ENCODE data around the gene GLMP. TPM values are rescaled to one million over a fixed set of nuclear protein-coding genes. Genes with fewer than 3 reads are reported as not detected.

Gene GLMP
- total RNA-seq, 4 donors from 2014 or later = 43.3 to 56.1 (median 49.8) TPM

- no peaks in the 10 kb centered on the region for H3K9me3 ChIP-seq
- peaks cover 9 to 10% of the 10 kb centered on the region in 2 donors for H3K4me1 ChIP-seq
- no peak for DNase-seq
- no peaks in the 10 kb centered on the region for H3K36me3 ChIP-seq
- H3K27me3 ChIP-seq = no peaks in the 10 kb centered on the region
- no peak overlapping the region for H3K27ac ChIP-seq
- no peak overlapping the region for H3K4me3 ChIP-seq (replicated peaks in 1 of 3)
- TF ChIP-seq POLR2A (IDR thresholded peaks at IDR 0.05) = no peak
- intact Hi-C loops (cut with DNase I) = no loop called here
Measured at GRCh38 chr1:156289857-156290256, 5.6 kb downstream of the GLMP start.

GRCh38 chr1:156286061-156286460, 9.4 kb downstream of the GLMP start:
- Histone ChIP-seq H3K9me3 (no peaks in the 10 kb centered on the region), H3K27ac (no peak overlapping the region), H3K36me3 (no peaks in the 10 kb centered on the region), H3K4me3 (replicated peaks in 1 of 3) (no peak overlapping the region), H3K4me1 (peaks cover 19 to 20% of the 10 kb centered on the region in 2 donors), H3K27me3 (no peaks in the 10 kb centered on the region)
- intact Hi-C loops (cut with DNase I) = no loop called here
- no peak for DNase-seq
- TF ChIP-seq CTCF (IDR thresholded peaks at IDR 0.05) (no peak), POLR2A (IDR thresholded peaks at IDR 0.05) (no peak)
- WGBS, 2 donors = 95% methylated on average over 8 of the region's 8 CpGs

- Histone ChIP-seq H3K4me3 (replicated peaks in 1 of 3) (no peak overlapping the region), H3K36me3 (no peaks in the 10 kb centered on the region), H3K27me3 (no peaks in the 10 kb centered on the region), H3K4me1 (peaks cover 16 to 21% of the 10 kb centered on the region in 2 donors), H3K9me3 (no peaks in the 10 kb centered on the region), H3K27ac (no peak overlapping the region)
- intact Hi-C loops (cut with DNase I) = no loop called here
- TF ChIP-seq POLR2A (IDR thresholded peaks at IDR 0.05) (no peak), CTCF (IDR thresholded peaks at IDR 0.05) (no peak)
- DNase-seq = no peak
- WGBS, 2 donors = 96 to 100% methylated on average over 2 to 13 of the region's 21 CpGs
Measured at GRCh38 chr1:156285437-156285836, 10.0 kb downstream of the GLMP start.

GRCh38 chr1:156284757-156285156, 10.7 kb downstream of the GLMP start:
- WGBS, 2 donors = 74 to 77% methylated on average over 4 of the region's 4 CpGs
- DNase-seq = no peak
- no peak overlapping the region for H3K4me3 ChIP-seq (replicated peaks in 1 of 3)

GRCh38 chr1:156284112-156284511, 11.4 kb downstream of the GLMP start, which contains the start of gene TMEM79:
Gene TMEM79, plus strand, starts transcription at chr1:156284325. Its CDS starts 902 bp downstream, at chr1:156285227.
- Histone ChIP-seq H3K27me3 (no peaks in the 10 kb centered on the region), H3K9me3 (no peaks in the 10 kb centered on the region), H3K4me3 (replicated peaks in 1 of 3) (peak within 1 kb of the TSS; percentile 33 to 94 (median 54)), H3K4me1 (peaks cover 16 to 21% of the 10 kb centered on the region in 2 donors), H3K36me3 (no peaks in the 10 kb centered on the region), H3K27ac (peak within 1 kb of the TSS in 2 of 3 donors; percentile 5 to 90)
- intact Hi-C loops (cut with DNase I) = no loop called here
- WGBS, 2 donors = 57 to 62% methylated on average over 7 of the region's 7 CpGs
- no peak for TF ChIP-seq POLR2A (IDR thresholded peaks at IDR 0.05)
- TF ChIP-seq CTCF (IDR thresholded peaks at IDR 0.05) = no peak
- no peak for DNase-seq

More at GRCh38 chr1:156284757-156285156, 10.7 kb downstream of the GLMP start:
- Histone ChIP-seq H3K9me3 (no peaks in the 10 kb centered on the region), H3K27me3 (no peaks in the 10 kb centered on the region), H3K36me3 (no peaks in the 10 kb centered on the region), H3K4me1 (peaks cover 16 to 21% of the 10 kb centered on the region in 2 donors), H3K27ac (no peak overlapping the region)
- TF ChIP-seq POLR2A (IDR thresholded peaks at IDR 0.05) (no peak), CTCF (IDR thresholded peaks at IDR 0.05) (no peak)
- intact Hi-C loops (cut with DNase I) = no loop called here

Data from thyroid gland (tissue), 4 donors.